MM.1S (cell line): ENCODE measurements around the gene IGF2BP3.
"Not testable (repeated sequence)": the region's sequence is repeated elsewhere in the genome, so short reads cannot be mapped to it uniquely, and the experiment has no call there.

ENCODE experiments used
- EZH2phosphoT487 ChIP-seq: fragments of 300-600 bp; sonication (generic); IDR thresholded peaks from 2 replicates; pipeline ENCODE4 v1.6.1; 2018; ENCODE audit warnings: antibody characterized with exemption, low read length
- TF ChIP-seq, protein P1 (sequence below): fragments of 300-600 bp; sonication (generic); IDR thresholded peaks from 2 replicates; pipeline ENCODE4 v1.5.1; 2016; ENCODE audit warnings: antibody characterized with exemption, low read length, mixed read lengths

- TF ChIP-seq, protein P1, sequence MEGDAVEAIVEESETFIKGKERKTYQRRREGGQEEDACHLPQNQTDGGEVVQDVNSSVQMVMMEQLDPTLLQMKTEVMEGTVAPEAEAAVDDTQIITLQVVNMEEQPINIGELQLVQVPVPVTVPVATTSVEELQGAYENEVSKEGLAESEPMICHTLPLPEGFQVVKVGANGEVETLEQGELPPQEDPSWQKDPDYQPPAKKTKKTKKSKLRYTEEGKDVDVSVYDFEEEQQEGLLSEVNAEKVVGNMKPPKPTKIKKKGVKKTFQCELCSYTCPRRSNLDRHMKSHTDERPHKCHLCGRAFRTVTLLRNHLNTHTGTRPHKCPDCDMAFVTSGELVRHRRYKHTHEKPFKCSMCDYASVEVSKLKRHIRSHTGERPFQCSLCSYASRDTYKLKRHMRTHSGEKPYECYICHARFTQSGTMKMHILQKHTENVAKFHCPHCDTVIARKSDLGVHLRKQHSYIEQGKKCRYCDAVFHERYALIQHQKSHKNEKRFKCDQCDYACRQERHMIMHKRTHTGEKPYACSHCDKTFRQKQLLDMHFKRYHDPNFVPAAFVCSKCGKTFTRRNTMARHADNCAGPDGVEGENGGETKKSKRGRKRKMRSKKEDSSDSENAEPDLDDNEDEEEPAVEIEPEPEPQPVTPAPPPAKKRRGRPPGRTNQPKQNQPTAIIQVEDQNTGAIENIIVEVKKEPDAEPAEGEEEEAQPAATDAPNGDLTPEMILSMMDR: not testable (repeated sequence)
- not testable (repeated sequence) for TF ChIP-seq EZH2phosphoT487
Observed at GRCh38 chr7:23398090-23398489, 72.2 kb downstream of the IGF2BP3 start.
